Globus pallidus (tissue), 1 donor: Measurements from ENCODE around the gene HERPUD1.
A peak's percentile ranks its signal among the peaks of the same experiment; 100 is the strongest.

Source experiments
- DNase-seq: peaks from one replicate; pipeline ENCODE4 v3.0.0-alpha.2; 2015; ENCODE audit warnings: low spot score

Gene HERPUD1

GRCh38 chr16:56910654-56911539, 21.0 kb upstream of the HERPUD1 start:
- DNase-seq: peak; percentile 48

GRCh38 chr16:56911771-56912571, 20.0 kb upstream of the HERPUD1 start:
- DNase-seq: peak; percentile 68

- no peak for DNase-seq
These were observed 18.9 kb upstream of the HERPUD1 start for GRCh38 chr16:56912746-56913708.

GRCh38 chr16:56914896-56915295, 17.0 kb upstream of the HERPUD1 start:
- no peak for DNase-seq

GRCh38 chr16:56915336-56916119, 16.4 kb upstream of the HERPUD1 start:
- no peak for DNase-seq

GRCh38 chr16:56916571-56917403, 15.2 kb upstream of the HERPUD1 start:
- peak; percentile 41 for DNase-seq

- DNase-seq: no peak
These were observed 13.4 kb upstream of the HERPUD1 start for GRCh38 chr16:56918467-56919012.

GRCh38 chr16:56919099-56919800, 12.7 kb upstream of the HERPUD1 start:
- DNase-seq: no peak

- DNase-seq: no peak
These were observed 10.4 kb upstream of the HERPUD1 start for GRCh38 chr16:56921571-56921970.

- no peak for DNase-seq
These were observed 8.4 kb upstream of the HERPUD1 start for GRCh38 chr16:56923481-56924091.

GRCh38 chr16:56927471-56927870, 4.5 kb upstream of the HERPUD1 start:
- DNase-seq: no peak

- no peak for DNase-seq
These were observed 2.3 kb upstream of the HERPUD1 start for GRCh38 chr16:56929639-56930038.

GRCh38 chr16:56930486-56931270, 1.3 kb upstream of the HERPUD1 start:
- no peak for DNase-seq

- peak; percentile 50 for DNase-seq
These were observed 561 bp upstream of the HERPUD1 start for GRCh38 chr16:56931271-56931891.

GRCh38 chr16:56932721-56933619, 1.0 kb downstream of the HERPUD1 start:
- peak; percentile 90 for DNase-seq

- DNase-seq: no peak
These were observed 2.1 kb downstream of the HERPUD1 start for GRCh38 chr16:56933828-56934598.
